NCI-H146 treated with DMSO at 0.1 percent for 48 hours (cell line): ENCODE measurements around the gene OR51T1.

Experiments used
- DNase-seq: peaks from one replicate; lab custom pipeline; 2025; ENCODE audit not compliant: unreplicated experiment; lab: John Stamatoyannopoulos, UW

The OR51T1 gene

GRCh38 chr11:4926608-4927007 is 44.9 kb downstream of the OR51T1 start:
- no peak for DNase-seq
